Measurements from ENCODE around the gene ACO1. TPM values are rescaled to one million over a fixed set of nuclear protein-coding genes. Genes with fewer than 3 reads are reported as not detected.
A peak's percentile ranks its signal among the peaks of the same experiment; 100 is the strongest.

ACO1 gene
- total and polyA plus RNA-seq, 2 experiments from 2014 or later, result 42.1 to 51.5 TPM

GRCh38 chr9:32384002-32384363 lies 460 bp upstream of the ACO1 start:
- Histone ChIP-seq H3K4me1 (ENCODE audit: low read depth) (peaks cover 5% of the 10 kb centered on the region), H3K9me3 (ENCODE audit: low read depth) (no peaks in the 10 kb centered on the region), H3K27ac (no peak overlapping the region), H3K27me3 (peaks cover 39% of the 10 kb centered on the region), H3K4me3 (peak overlapping the region; percentile 76), H3K36me3 (no peaks in the 10 kb centered on the region)
- no peak for DNase-seq (ENCODE audit: low read depth in 1 of 2, low spot score in 1 of 2)
- TF ChIP-seq CTCF (IDR thresholded peaks at IDR 0.05; ENCODE audit: low read depth, low read length), result no peak

GRCh38 chr9:32385152-32385884 lies 875 bp downstream of the ACO1 start:
- TF ChIP-seq CTCF (IDR thresholded peaks at IDR 0.05; ENCODE audit: low read depth, low read length), result no peak
- DNase-seq (ENCODE audit: low read depth in 1 of 2, low spot score in 1 of 2), result peak in 1 of 2 donors; percentile 17
- Histone ChIP-seq H3K27ac (peak overlapping the region; percentile 85), H3K36me3 (no peaks in the 10 kb centered on the region), H3K27me3 (peaks cover 32% of the 10 kb centered on the region), H3K4me3 (peak overlapping the region; percentile 76), H3K9me3 (ENCODE audit: low read depth) (no peaks in the 10 kb centered on the region), H3K4me1 (ENCODE audit: low read depth) (peaks cover 5% of the 10 kb centered on the region)

- no peak overlapping the region for H3K4me3 ChIP-seq
Measured at GRCh38 chr9:32385885-32386283, 1.4 kb downstream of the ACO1 start.

GRCh38 chr9:32387256-32387655 lies 2.8 kb downstream of the ACO1 start:
- no peak for DNase-seq (ENCODE audit: low read depth in 1 of 2, low spot score in 1 of 2)
- Histone ChIP-seq H3K4me1 (ENCODE audit: low read depth) (peaks cover 5% of the 10 kb centered on the region), H3K4me3 (no peak overlapping the region), H3K27ac (no peak overlapping the region), H3K36me3 (no peaks in the 10 kb centered on the region), H3K27me3 (peaks cover 14% of the 10 kb centered on the region), H3K9me3 (ENCODE audit: low read depth) (no peaks in the 10 kb centered on the region)
- TF ChIP-seq CTCF (IDR thresholded peaks at IDR 0.05; ENCODE audit: low read depth, low read length), result no peak

More at GRCh38 chr9:32385885-32386283, 1.4 kb downstream of the ACO1 start:
- no peak overlapping the region for H3K27ac ChIP-seq
- H3K4me1 ChIP-seq (ENCODE audit: low read depth), result peaks cover 5% of the 10 kb centered on the region
- H3K27me3 ChIP-seq, result peaks cover 27% of the 10 kb centered on the region
- no peaks in the 10 kb centered on the region for H3K36me3 ChIP-seq
- no peak for TF ChIP-seq CTCF (IDR thresholded peaks at IDR 0.05; ENCODE audit: low read depth, low read length)
- DNase-seq (ENCODE audit: low read depth in 1 of 2, low spot score in 1 of 2), result no peak
- H3K9me3 ChIP-seq (ENCODE audit: low read depth), result no peaks in the 10 kb centered on the region

GRCh38 chr9:32389365-32389764 lies 4.9 kb downstream of the ACO1 start:
- Histone ChIP-seq H3K4me1 (ENCODE audit: low read depth) (peaks cover 5% of the 10 kb centered on the region), H3K36me3 (no peaks in the 10 kb centered on the region), H3K27me3 (no peaks in the 10 kb centered on the region), H3K4me3 (no peak overlapping the region), H3K27ac (no peak overlapping the region), H3K9me3 (ENCODE audit: low read depth) (no peaks in the 10 kb centered on the region)
- peak in 1 of 2 donors; percentile 24 for DNase-seq (ENCODE audit: low read depth in 1 of 2, low spot score in 1 of 2)
- TF ChIP-seq CTCF (IDR thresholded peaks at IDR 0.05; ENCODE audit: low read depth, low read length), result no peak
